Stomach (tissue), 9 donors: ENCODE data around the gene FHOD1. TPM values are rescaled to one million over a fixed set of nuclear protein-coding genes. Genes with fewer than 3 reads are reported as not detected.

Experiments used
- DNase-seq, 2 donors: peaks; one replicate each; pipeline versions ENCODE4 v3.0.0 to v3.0.0-alpha.2; 2013 to 2019
- H3K27ac ChIP-seq, 5 donors: fragments of 200-600 bp in 4 of 5; sonication (generic) in 4 of 5; one replicate each; pipeline ENCODE4 v1.5.1; 2013 to 2019; ENCODE audit warnings: mild to moderate bottlenecking in 1 of 5, moderate library complexity in 1 of 5
- H3K27me3 ChIP-seq, 3 donors: fragments of 200-600 bp; sonication (generic); one replicate each; pipeline ENCODE4 v1.5.1; 2017 to 2019; ENCODE audit warnings: mixed run types in 1 of 3
- H3K36me3 ChIP-seq, 4 donors: fragments of 200-600 bp; sonication (generic); 1 replicate in 3 of 4; 2 replicates in 1 of 4; pipeline ENCODE4 v1.5.1; 2016 to 2019
- H3K4me1 ChIP-seq, 4 donors: fragments of 200-600 bp; sonication (generic); one replicate each; pipeline ENCODE4 v1.5.1; 2016 to 2019
- H3K4me3 ChIP-seq, 4 donors: fragments of 200-600 bp; sonication (generic) in 3 of 4; one replicate each; pipeline ENCODE4 v1.5.1; 2016 to 2019; ENCODE audit warnings: mild to moderate bottlenecking in 1 of 4
- H3K9me3 ChIP-seq, 4 donors: fragments of 200-600 bp; sonication (generic); one replicate each; pipeline ENCODE4 v1.5.1; 2016 to 2019
- EP300 ChIP-seq: sonication (generic); formaldehyde crosslinking; IDR thresholded peaks from one replicate; pipeline ENCODE4 v1.6.1; 2017; ENCODE audit warnings: antibody characterized with exemption
- POLR2A ChIP-seq, 4 donors: fragments of 450-650 bp; IDR thresholded peaks; one replicate each; pipeline ENCODE4 v1.6.1; 2016; ENCODE audit warnings: antibody characterized with exemption in 4 of 4, control low read depth in 2 of 4, mild to moderate bottlenecking in 1 of 4, moderate library complexity in 1 of 4
- POLR2AphosphoS5 ChIP-seq, 3 donors: sonication (generic); formaldehyde crosslinking; IDR thresholded peaks; one replicate each; pipeline ENCODE4 v1.6.1; 2016; ENCODE audit warnings: antibody characterized with exemption in 3 of 3
- WGBS, 5 donors: extraction: QIAGEN DNeasy Blood & Tissue Kit in 3 of 5; methylation state at CpG; one replicate each; pipeline versions ENCODE4 v1.1.5 to v1.1.7; 2013 to 2018; 5-methylcytosine and 5-hydroxymethylcytosine counted together
- intact Hi-C: fragments of 100-400 bp; cut with DNase I; formaldehyde crosslinking; loops from one replicate; pipeline ENCODE4 v1.15.1; 2023; ENCODE audit warnings: low total_unique reads
- polyA plus RNA-seq, 3 donors: library from polyadenylated mRNA; stranded (reverse); fragments of 200-250 nt; gene quantifications; one replicate each; pipeline ENCODE4 v1.2.3, GENCODE V29; 2013
- total RNA-seq, 5 donors: library from RNA; depleted of rRNA; stranded (reverse); fragments of >200 nt; gene quantifications; one replicate each; pipeline versions ENCODE4 v1.1.0 to v1.2.3, GENCODE V29; 2014 to 2016
- TF ChIP-seq, protein P1 (sequence below), 7 experiments: fragments of 450-650 bp in 4 of 7; fragments of 200-600 bp in 3 of 7; sonication (generic) in 3 of 7; IDR thresholded peaks; one replicate each; pipeline ENCODE4 v1.5.1; 2016 to 2019; ENCODE audit warnings: antibody characterized with exemption in 7 of 7, control low read depth in 2 of 7, mild to moderate bottlenecking in 1 of 7
- donor health status: healthy with polysubstance abuse.
- donor health status: Bipolar disorder and iron deficiency.
- donor health status: healthy.

FHOD1 gene
- total and polyA plus RNA-seq, 8 donors = 6.1 to 101 (median 17.5) TPM

DNA sequence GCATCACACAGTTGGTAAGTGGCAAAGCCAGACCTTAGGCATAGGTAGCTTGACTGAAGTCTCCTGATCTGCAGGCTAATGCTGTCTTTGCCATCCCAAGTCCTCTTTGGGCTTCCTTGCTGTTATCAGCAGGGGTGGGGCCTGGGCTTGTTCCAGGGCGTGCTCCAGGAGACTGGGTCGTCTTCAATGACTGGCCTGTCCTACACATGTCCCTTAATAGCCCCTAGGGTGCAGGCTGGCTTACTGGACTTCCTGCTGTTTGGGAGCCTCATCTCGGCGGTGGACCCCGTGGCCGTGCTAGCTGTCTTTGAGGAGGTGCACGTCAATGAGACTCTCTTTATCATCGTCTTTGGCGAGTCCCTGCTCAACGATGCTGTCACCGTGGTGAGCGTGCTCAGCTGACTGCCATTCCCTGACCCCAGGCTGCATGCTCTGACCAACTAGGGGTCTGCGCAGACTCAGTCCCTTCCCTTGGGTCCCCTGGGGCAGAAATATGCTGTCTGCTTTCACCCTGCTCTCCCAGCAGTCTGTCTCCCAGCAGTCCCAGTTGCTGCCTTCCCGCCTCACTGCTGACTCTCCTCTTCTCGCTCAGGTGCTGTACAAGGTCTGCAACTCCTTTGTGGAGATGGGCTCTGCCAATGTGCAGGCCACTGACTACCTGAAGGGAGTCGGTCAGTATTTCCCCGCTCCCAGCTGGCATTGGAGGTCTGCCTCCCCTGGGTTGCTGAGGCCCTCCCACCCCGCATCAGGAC, 7.7 kb upstream of the FHOD1 start:
- intact Hi-C loops = no loop called here
- 81 to 87% (median 83%) methylated on average over 18 of the region's 18 CpGs for WGBS, 5 donors
- Histone ChIP-seq H3K27ac (no peak overlapping the region), H3K27me3 (peaks cover 0 to 30% (median 3%) of the 10 kb centered on the region in 3 donors), H3K9me3 (no peaks in the 10 kb centered on the region), H3K36me3 (no peaks in the 10 kb centered on the region), H3K4me1 (no peaks in the 10 kb centered on the region), H3K4me3 (no peak overlapping the region)
- no peak for TF ChIP-seq POLR2AphosphoS5 (IDR thresholded peaks at IDR 0.05)
- TF ChIP-seq, protein P1, sequence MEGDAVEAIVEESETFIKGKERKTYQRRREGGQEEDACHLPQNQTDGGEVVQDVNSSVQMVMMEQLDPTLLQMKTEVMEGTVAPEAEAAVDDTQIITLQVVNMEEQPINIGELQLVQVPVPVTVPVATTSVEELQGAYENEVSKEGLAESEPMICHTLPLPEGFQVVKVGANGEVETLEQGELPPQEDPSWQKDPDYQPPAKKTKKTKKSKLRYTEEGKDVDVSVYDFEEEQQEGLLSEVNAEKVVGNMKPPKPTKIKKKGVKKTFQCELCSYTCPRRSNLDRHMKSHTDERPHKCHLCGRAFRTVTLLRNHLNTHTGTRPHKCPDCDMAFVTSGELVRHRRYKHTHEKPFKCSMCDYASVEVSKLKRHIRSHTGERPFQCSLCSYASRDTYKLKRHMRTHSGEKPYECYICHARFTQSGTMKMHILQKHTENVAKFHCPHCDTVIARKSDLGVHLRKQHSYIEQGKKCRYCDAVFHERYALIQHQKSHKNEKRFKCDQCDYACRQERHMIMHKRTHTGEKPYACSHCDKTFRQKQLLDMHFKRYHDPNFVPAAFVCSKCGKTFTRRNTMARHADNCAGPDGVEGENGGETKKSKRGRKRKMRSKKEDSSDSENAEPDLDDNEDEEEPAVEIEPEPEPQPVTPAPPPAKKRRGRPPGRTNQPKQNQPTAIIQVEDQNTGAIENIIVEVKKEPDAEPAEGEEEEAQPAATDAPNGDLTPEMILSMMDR (IDR thresholded peaks at IDR 0.05) = no peak
- no peak for TF ChIP-seq EP300
- TF ChIP-seq POLR2A (IDR thresholded peaks at IDR 0.05) = no peak
- no peak for DNase-seq

DNA sequence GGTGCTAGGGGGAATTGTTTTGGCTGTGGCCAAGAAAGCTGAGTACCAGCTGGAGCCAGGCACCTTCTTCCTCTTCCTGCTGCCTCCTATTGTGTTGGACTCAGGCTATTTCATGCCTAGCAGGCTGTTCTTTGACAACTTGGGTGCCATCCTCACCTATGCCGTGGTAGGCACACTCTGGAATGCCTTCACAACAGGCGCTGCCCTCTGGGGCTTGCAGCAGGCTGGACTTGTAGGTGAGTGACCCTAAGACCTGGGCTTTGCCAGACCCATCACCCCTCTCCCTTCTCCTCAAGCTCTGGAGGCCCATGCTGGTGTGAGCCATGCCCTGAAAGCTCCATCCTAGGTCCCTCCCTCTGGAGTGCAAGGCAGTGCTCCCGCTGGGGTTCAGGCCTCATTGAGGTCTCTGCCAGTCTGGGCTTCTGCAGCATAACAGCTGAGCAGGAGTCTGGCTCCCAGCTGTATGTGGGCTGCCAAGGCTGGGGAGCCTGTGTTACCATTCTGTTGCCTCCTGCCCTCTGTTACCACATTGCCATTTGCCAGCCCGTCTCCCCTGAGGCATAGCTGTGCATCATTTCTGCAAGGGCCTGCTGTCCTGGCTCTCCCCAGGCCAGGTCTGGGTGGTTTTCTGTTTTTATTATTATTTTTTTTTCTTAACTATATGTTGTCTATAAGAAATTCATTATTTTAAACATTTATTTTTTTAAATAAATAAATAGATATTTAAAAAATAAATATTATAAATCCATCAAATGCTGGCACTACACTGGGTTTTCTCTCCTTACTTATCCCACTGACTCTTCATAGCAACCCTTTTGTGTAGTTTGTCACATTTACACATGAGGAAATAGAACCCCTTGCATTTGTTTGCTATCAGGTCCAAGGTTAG, 5.6 kb upstream of the FHOD1 start:
- H3K36me3 ChIP-seq = no peaks in the 10 kb centered on the region
- peaks cover 0 to 51% (median 19%) of the 10 kb centered on the region in 3 donors for H3K27me3 ChIP-seq
- intact Hi-C loops = no loop called here
- H3K27ac ChIP-seq = no peak overlapping the region
- 90 to 94% (median 92%) methylated on average over 3 to 4 of the region's 4 CpGs for WGBS, 5 donors
- H3K4me3 ChIP-seq = no peak overlapping the region
- TF ChIP-seq POLR2AphosphoS5 (IDR thresholded peaks at IDR 0.05) = no peak
- TF ChIP-seq EP300 = no peak
- TF ChIP-seq, protein P1 (IDR thresholded peaks at IDR 0.05) = no peak
- no peak for TF ChIP-seq POLR2A (IDR thresholded peaks at IDR 0.05)
- no peaks in the 10 kb centered on the region for H3K9me3 ChIP-seq
- H3K4me1 ChIP-seq = peaks cover 14 to 16% (median 15%) of the 10 kb centered on the region in 4 donors
- no peak for DNase-seq

DNA sequence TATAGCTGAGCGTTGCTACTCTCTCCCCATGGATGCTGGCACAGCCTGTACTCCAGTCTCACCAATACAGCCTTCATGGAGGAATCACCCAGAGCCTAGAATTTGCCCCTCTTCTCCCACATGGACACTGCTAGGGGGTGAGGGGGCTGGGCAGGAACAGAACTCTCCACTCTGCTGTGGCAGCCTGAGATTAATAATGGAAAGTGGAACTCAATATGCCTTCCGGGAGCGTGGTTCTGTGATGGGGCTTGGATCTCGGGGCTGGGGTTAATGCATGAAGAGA, 2.7 kb upstream of the FHOD1 start:
- H3K9me3 ChIP-seq = no peaks in the 10 kb centered on the region
- TF ChIP-seq, protein P1 (IDR thresholded peaks at IDR 0.05) = no peak
- TF ChIP-seq POLR2AphosphoS5 (IDR thresholded peaks at IDR 0.05) = no peak
- no peak for TF ChIP-seq POLR2A (IDR thresholded peaks at IDR 0.05)
- no peak for TF ChIP-seq EP300
- H3K27ac ChIP-seq = no peak overlapping the region
- intact Hi-C loops = no loop called here
- H3K4me1 ChIP-seq = peaks cover 27 to 41% (median 39%) of the 10 kb centered on the region in 4 donors
- H3K27me3 ChIP-seq = peaks cover 0 to 48% (median 19%) of the 10 kb centered on the region in 3 donors
- H3K4me3 ChIP-seq = no peak overlapping the region
- DNase-seq = no peak
- WGBS, 5 donors = 63 to 86% (median 77%) methylated on average over 4 of the region's 4 CpGs
- no peaks in the 10 kb centered on the region for H3K36me3 ChIP-seq

GRCh38 chr16:67249178-67250044, 2.1 kb upstream of the FHOD1 start:
- DNase-seq = no peak
- Histone ChIP-seq H3K27ac (peak overlapping the region in 1 of 5 donors; percentile 87), H3K36me3 (no peaks in the 10 kb centered on the region), H3K9me3 (no peaks in the 10 kb centered on the region), H3K4me1 (peaks cover 32 to 47% (median 45%) of the 10 kb centered on the region in 4 donors), H3K4me3 (peak overlapping the region; percentile 52 to 85 (median 68)), H3K27me3 (peaks cover 0 to 48% (median 19%) of the 10 kb centered on the region in 3 donors)
- intact Hi-C loops = no loop called here
- TF ChIP-seq POLR2AphosphoS5 (IDR thresholded peaks at IDR 0.05) (no peak), EP300 (no peak)
- TF ChIP-seq, protein P1 (IDR thresholded peaks at IDR 0.05) = no peak
- WGBS, 5 donors = 17 to 27% (median 20%) methylated on average over 18 to 22 of the region's 22 CpGs
